Islet precursor cell (in vitro differentiated cells): Measurements from ENCODE around the gene ZG16B.
A peak's percentile ranks its signal among the peaks of the same experiment; 100 is the strongest.

Source experiments
- DNase-seq: peaks from one replicate; pipeline ENCODE4 v3.0.0-alpha.2; 2018

Gene ZG16B

GRCh38 chr16:2871926-2872325 is 41.8 kb downstream of the ZG16B start:
- no peak for DNase-seq

- DNase-seq: no peak
Measured at GRCh38 chr16:2874032-2874911, 44.2 kb downstream of the ZG16B start.

- peak; percentile 88 for DNase-seq
Measured at GRCh38 chr16:2874912-2875362, 44.8 kb downstream of the ZG16B start.

- no peak for DNase-seq
Measured at GRCh38 chr16:2879854-2880508, 49.9 kb downstream of the ZG16B start.
